NCI-H748 (cell line): ENCODE data around the gene DAZAP1.
"Not testable (repeated sequence)": the region's sequence is repeated elsewhere in the genome, so short reads cannot be mapped to it uniquely, and the experiment has no call there.

Experiments
- DNase-seq: peaks from one replicate; lab custom pipeline; 2025; ENCODE audit not compliant: unreplicated experiment; lab: John Stamatoyannopoulos, UW

Gene DAZAP1

GRCh38 chr19:1471010-1471514 lies 63.7 kb downstream of the DAZAP1 start:
- DNase-seq = peak; percentile 75

DNA sequence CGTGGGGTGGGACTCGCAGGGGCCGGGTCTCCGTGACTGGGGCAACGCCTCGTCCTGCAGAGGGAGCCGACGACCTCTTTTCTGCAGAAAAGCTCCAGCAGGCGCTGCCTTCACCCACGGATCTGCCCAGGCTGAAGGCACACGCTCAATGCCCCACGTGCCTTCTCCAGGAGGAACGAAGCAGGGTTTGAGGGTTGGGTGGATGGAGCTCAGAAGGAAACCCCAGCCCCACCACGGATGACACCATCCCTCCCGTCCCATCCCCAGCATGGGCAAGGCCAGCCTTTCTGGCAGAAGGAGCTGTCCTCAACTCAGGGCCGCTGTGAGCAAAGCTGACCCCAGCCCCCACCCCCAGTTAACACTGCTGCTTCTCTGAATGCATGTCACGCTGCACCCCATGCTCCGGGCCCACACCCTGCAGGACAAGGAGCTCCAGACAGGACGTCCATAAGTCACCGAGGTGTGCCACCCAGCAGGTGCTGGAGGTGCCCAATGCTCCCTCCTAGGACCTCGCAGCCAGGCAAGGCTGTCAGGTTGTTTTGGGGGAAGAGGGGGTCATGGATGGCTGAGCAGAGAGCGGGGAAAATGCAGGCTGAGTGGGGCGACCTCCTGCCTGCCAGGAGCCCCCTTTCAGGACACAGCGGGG lies 64.3 kb downstream of the DAZAP1 start:
- peak; percentile 30 for DNase-seq

DNA sequence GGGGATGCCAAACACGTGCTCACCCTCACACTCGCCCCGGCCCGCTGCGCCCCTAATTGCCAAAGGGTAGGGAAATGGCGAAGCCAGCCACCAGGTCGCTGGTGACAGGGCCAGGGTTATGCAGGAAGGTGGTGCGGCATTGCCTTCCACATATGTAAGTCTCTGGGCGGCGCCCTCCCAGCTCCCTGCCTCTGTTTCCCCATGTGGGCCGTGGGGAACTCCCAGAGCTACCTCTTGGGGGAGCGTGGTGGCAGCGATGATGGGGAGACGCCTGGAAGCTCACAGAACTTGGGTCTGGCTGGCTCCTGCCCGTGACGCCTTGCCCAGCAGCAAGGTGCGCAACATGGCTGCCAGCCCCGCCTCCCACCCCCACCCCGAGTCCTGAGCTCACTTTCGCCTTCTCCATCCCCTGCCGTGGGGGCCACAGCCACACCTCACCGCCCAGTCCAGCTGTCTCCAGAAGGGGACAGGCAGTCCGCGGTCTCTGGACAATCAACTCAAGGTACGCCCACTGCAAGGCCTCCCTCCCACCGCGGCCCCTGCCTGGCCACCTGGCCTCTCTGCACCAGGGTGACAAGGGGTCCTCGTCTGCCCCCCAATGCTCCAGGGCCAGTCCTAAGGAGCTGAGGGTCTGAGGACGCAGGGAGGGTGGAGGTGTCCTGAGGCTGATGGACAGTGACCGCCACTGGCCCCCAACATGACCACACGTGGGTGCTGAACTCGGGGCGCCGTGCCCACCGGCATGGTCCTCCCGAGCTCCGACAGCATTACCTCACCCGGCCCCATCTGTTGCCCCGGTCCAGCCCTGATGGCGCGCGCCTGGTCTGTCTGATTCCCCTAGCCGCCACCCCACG lies 65.1 kb downstream of the DAZAP1 start:
- peak; percentile 46 for DNase-seq

DNA sequence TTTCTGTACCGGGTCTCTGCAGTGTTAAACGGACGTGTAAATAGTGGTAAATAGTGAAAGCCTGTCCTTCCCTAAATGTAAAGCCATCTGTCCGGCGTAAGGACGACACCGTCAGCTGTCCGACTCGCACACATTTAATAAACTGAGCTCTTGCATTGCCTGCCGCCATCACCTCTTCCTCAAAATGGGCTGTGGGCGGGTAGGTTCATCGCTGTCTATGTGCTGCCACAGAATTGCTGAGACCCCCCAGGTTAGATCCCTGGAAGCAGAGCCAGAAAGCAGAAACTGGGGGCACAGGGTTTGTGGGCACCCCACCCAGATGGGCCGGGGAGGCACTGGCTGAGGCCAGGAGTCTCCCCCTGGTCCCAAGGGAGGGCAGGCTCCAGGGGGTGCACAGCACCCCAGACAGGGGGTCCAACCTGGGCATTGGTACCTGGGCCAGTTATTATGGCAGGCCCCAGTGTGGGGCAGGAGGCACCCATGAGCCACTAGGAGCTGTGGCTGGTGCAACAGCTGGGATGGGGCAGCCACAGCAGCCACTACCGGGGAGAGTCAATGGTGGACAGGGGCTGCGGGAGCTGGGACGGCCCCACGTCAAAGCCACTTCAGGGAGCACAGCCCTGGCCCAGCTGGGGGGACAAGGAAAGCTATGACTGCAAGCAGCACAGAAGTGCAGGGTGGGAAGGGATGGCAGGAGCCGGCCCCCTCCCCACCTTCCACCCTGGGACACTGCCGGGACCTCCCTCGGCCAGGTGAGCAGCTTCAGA lies 65.9 kb downstream of the DAZAP1 start:
- DNase-seq = no peak

DNA sequence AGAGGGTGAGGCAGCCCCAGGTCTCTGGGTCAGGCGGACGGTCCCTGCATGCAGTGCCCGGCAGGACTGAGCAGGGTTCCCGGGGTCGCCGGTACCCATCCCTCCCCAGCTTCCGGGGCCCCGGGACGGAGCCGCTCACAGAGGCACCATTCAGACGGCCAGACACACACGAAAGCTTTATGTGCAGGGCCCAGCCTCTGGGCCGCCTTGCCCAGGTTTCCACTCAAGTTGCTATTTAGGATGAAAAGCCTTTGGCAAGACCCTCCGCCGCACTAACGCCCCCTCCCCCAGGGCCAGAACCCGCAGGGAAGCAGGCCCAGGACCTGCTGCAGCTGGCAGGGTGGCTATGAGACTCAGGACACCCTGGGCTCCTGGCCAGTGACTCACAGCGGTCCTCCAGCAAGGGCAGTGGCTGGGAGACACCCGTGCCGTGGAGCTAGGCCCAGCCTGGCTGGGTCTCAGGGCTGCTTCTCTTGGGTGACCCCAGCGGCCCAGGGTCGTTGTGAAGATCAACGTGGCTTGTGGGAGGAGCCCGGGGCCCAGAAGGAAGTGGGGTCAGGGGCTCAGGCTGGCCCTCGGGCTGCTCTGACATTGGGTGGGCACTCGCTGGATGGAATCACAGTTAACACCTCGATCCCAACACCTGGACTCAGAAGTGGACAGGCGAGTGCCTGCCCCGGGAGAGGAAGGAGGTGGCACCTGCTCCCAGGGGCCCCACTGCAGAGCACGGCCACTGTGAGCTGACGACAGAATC lies 66.8 kb downstream of the DAZAP1 start:
- no peak for DNase-seq

- no peak for DNase-seq
These were observed 67.5 kb downstream of the DAZAP1 start for GRCh38 chr19:1474765-1475351.

DNA sequence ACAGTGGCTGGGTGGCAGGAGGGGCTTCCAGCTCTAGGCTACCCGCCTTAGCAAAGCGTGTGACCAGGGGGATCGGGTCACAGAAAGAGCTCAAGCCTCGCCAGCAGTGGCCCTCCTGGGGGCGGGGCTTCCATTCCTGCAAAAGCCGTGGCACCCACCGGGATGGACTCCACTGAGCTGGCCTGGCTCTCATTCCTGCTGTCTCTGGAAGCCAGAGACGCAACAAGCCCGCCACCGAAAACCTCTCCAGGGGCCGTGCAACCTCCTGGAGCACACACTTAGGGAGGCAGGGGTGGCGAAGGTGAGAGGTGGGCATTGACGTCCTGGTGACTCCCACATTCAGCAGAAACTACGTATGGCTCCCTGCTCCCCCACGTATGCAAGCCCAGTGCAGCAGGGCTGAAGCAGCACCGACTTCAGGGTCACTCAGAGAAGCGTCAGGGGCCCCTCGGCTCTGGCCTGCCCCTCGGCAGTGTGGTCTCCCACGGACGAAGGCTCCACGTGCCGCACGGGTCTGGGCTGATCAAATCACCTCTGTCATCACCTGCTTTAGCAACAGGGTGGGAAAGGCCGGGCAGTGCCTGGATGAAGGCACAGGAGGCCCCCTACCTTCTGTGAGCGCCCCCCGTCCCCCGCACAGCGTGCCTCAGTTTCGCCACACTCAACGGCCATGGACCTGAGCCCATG lies 68.5 kb downstream of the DAZAP1 start:
- DNase-seq = no peak

- not testable (repeated sequence) for DNase-seq
These were observed 69.7 kb downstream of the DAZAP1 start for GRCh38 chr19:1477056-1477455.

DNA sequence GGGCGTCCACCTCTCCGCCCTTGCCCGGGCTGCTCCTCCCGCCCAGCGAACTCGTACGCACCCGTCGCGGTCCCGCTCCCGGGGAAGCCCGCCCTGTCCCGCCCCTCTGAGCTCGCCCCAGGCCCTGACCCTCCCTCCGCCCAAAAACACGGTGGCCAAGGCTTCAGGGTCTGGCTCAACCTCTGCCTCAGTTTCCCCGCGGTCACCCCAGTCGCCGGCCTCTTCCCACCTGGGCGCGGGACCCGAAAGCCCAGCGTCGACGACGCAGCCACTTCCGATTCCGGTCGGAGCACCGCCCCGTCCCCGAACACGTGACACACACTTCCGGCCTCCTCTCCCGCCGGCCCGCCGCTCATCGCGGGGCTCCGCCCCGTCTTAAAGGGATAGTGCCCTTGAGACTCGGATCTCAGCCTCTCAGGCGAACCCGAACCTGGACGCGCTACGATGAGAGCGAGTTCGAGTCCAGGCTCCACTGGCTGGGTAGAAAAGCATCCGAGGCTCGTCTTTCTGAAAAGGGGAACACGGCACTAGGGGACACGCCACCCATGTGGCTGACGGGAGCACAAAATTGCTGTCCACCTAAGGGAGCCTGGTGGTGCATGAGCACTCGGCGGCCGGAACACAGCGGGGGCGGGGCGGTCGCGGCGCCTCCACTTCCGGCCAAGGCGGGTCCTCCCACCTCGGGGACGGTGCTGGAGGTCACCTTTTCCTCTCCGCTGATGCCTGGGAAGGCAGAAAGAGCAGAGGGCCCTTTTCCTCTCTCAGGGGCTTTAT lies 71.7 kb downstream of the DAZAP1 start, which contains the start of gene C19orf25:
C19orf25 (minus strand) TSS at position 282 of the 774 bp plus-strand sequence. CDS start 312 bp downstream, outside the sequence.
- DNase-seq = peak; percentile 91

- DNase-seq = no peak
These were observed 74.0 kb downstream of the DAZAP1 start for GRCh38 chr19:1481224-1481892.

DNA sequence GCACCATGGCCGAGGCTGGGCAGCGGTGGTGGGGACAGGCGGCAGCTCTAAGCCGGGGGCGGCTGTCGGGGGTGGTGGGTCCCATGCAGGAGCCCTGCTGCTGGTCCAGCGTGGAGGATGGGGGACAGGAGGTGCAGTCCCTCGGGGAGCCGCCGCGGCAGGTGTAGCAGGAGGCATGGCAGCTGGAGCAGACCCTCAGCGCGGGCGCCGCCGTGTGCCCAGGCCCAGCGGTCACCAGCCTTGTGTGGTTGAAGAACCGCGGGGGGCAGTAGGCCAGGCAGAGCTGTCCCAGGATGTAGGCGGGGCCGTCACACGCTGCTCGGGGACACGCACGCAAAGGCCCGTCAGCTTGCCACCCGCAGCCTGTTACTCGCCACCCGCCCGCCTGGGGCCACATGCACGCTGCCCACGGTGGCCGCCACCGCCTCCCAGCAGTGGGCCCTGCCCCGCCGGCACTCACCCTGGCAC lies 74.5 kb downstream of the DAZAP1 start:
- no peak for DNase-seq

GRCh38 chr19:1482361-1483130 lies 75.2 kb downstream of the DAZAP1 start:
- no peak for DNase-seq

DNA sequence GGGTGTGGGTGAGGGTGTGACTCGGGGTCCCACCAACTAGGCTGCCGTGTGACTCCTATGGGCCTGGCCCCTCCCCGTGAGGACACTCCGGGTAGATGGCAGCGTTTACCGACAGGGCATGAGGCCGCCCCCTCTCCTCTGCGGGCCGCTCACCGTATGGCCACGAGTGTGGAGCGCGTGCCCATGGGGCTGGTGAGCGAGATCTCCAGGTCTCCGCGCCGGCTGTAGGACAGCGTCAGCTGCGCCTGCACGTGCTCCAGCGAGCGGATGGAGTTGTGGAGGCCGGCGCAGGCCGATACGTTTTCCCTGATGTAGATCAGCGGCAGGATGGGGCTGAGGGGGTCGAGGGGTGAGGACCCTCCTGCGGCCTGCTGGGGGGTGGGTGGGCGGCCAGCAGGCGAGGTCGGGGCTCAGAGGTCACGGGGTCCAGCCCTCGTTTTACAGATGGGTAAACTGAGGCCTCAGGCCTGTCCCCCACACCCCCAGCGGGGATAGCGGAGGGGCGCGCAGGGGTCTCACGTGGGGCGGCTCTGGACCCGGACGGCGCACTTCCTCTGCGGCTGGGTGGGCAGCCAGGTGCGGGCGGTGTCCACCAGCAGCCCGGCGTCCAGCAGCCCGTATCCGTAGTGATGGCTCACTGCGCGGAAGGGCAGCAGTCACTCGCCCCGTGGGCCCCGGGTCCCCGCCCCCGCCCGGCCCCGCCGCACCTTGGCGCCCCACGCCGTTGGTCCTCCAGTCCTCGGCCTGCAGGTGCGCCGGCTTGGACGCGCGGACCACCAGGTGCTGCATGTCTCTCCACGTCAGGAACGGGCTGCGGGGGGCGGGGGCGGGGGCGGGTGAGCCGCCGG lies 76.0 kb downstream of the DAZAP1 start:
- no peak for DNase-seq

DNA sequence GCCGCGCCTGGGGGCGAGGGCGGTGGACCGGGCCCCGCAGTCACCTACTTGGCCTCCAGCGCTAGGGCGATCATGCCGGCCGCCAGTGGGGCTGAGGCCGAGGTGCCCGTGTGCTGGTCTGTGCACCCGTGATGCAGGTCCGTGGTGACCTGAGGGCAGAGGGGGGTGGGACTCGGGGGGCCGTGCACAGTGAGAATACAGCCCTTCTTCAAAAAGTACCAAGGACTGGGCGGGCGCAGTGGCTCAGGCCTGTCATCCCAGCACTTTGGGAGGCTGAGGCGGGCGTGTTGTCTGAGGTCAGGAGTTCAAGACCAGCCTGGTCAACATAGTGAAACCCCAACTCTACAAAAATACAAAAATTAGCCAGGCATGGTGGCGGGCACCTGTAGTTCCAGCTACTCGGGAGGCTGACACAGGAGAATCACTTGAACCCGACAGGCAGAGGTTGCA lies 76.6 kb downstream of the DAZAP1 start:
- no peak for DNase-seq
